Kidney (tissue), 14 donors: ENCODE results near the gene LARGE1. TPM values are rescaled to one million over a fixed set of nuclear protein-coding genes. Genes with fewer than 3 reads are reported as not detected.

Source experiments
- DNase-seq, 5 donors: peaks; one replicate each; pipeline ENCODE4 v3.0.0-alpha.2; 2013 to 2020
- FAIRE-seq: peaks from 2 replicates; lab custom pipeline; 2012; peaks lifted over from hg19 to GRCh38; lab: Jason Lieb, UNC
- H3K27ac ChIP-seq, 2 donors: one replicate each; pipeline ENCODE4 v1.7.0; 2013; ENCODE audit warnings: low read depth in 2 of 2, low read length in 2 of 2, inconsistent platforms in 1 of 2
- H3K27me3 ChIP-seq: one replicate; pipeline ENCODE4 v1.7.1; 2013; ENCODE audit warnings: low read length, inconsistent platforms; ENCODE audit not compliant: control insufficient read depth, insufficient read depth
- H3K36me3 ChIP-seq, 3 donors: one replicate each; pipeline versions ENCODE4 v1.7.0 to v1.7.1; 2013; ENCODE audit warnings: low read length in 3 of 3, control low read depth in 1 of 3, inconsistent platforms in 1 of 3; ENCODE audit not compliant: insufficient read depth in 3 of 3, control insufficient read depth in 2 of 3
- H3K4me1 ChIP-seq, 3 donors: one replicate each; pipeline versions ENCODE4 v1.7.0 to v1.7.1; 2013; ENCODE audit warnings: low read length in 3 of 3, inconsistent platforms in 1 of 3, low read depth in 1 of 3; ENCODE audit not compliant: control insufficient read depth in 2 of 3, insufficient read depth in 2 of 3
- H3K4me3 ChIP-seq, 3 donors: one replicate each; pipeline versions ENCODE4 v1.7.0 to v1.8.1; 2013; ENCODE audit warnings: low read length in 3 of 3, control low read depth in 1 of 3, inconsistent platforms in 1 of 3
- H3K9ac ChIP-seq, 3 donors: one replicate each; pipeline versions ENCODE4 v1.7.0 to v1.7.1; 2013; ENCODE audit warnings: low read length in 3 of 3, control low read depth in 1 of 3, inconsistent platforms in 1 of 3
- H3K9me3 ChIP-seq, 3 donors: one replicate each; pipeline versions ENCODE4 v1.7.0 to v1.7.1; 2013; ENCODE audit warnings: low read length in 3 of 3, control low read depth in 1 of 3, inconsistent platforms in 1 of 3; ENCODE audit not compliant: control insufficient read depth in 2 of 3, insufficient read depth in 1 of 3
- intact Hi-C: fragments of 100-400 bp; cut with DNase I; formaldehyde crosslinking; loops from one replicate; pipeline ENCODE4 v1.11.1; 2022
- polyA plus RNA-seq: library from polyadenylated mRNA; stranded (reverse); fragments of 350-450 nt; fragmentation: Illumina TruSeq; extraction: RNeasy Lipid Tissue Mini Kit (QIAGEN cat#74804); gene quantifications from one replicate; pipeline ENCODE4 v1.2.3, GENCODE V29; 2014; ENCODE audit warnings: low read depth, low replicate concordance; ENCODE audit not compliant: insufficient read depth
- total RNA-seq: library from RNA; stranded (reverse); fragmentation: NEBNext Ultra II Directional; extraction: Animal tissue kit (Norgen Biotek cat#: 25700); gene quantifications from one replicate; pipeline ENCODE4 v1.2.1, GENCODE V29; 2021
- TF ChIP-seq, protein P1 (sequence below): IDR thresholded peaks from 3 replicates; pipeline ENCODE4 v1.5.1; 2012; ENCODE audit warnings: mild to moderate bottlenecking, moderate library complexity, borderline replicate concordance; ENCODE audit not compliant: insufficient read depth; ENCODE audit errors: extremely low read depth
- donor health status: control.
- donor health status: control.
- donor health status: control.
- donor health status: control.
- donor health status: control.
- donor health status: DM: yes; HTN: yes; CAD: no.
- donor health status: Normal renal cell carcinoma (clear cell type).

LARGE1 gene
- total and polyA plus RNA-seq, 2 donors from 2014 or later, result 5.0 to 22.9 TPM

DNA sequence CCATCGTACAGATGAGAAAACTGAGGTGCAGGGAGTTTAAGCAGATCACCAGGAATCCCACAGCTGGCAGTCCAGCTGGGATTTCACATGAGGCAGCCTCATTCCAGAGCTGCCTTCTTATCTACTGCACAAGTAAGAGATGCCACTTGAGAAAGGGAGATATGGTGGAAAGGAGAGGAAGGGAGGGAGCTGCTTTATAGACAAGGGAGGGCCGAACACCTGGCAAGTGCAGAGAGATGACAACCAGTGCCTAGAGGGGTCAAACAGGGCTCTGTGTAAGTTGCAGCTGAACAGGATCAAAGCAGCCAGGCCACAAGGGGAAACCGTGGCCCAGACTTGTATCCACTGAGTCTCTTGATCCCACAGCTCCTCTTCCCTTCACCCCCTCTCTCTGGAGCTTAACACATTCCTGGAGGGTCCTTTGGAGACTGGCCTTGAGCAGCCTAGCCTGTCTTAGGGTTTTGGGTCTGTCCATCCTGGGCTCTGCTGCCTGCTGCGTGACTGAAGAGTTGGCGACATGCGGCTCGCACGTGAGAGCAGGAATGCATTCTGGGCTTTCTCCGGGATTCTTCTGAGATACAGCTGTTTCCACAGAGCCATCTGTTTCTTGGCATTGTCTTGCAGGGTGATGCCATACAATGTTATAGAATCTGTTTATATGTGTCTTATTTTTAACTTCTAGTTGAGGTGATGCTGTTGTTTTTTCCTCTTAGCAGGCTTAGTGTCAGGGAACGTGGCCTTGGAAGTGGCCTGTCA lies 593.6 kb downstream of the LARGE1 start:
- Histone ChIP-seq H3K36me3 (no peaks in the 10 kb centered on the region), H3K27ac (no peak overlapping the region), H3K9ac (no peak overlapping the region), H3K27me3 (no peaks in the 10 kb centered on the region), H3K4me1 (no peaks in the 10 kb centered on the region), H3K9me3 (no peaks in the 10 kb centered on the region), H3K4me3 (no peak overlapping the region)
- no peak for FAIRE-seq
- intact Hi-C loops, result no loop called here
- no peak for DNase-seq
- TF ChIP-seq, protein P1, sequence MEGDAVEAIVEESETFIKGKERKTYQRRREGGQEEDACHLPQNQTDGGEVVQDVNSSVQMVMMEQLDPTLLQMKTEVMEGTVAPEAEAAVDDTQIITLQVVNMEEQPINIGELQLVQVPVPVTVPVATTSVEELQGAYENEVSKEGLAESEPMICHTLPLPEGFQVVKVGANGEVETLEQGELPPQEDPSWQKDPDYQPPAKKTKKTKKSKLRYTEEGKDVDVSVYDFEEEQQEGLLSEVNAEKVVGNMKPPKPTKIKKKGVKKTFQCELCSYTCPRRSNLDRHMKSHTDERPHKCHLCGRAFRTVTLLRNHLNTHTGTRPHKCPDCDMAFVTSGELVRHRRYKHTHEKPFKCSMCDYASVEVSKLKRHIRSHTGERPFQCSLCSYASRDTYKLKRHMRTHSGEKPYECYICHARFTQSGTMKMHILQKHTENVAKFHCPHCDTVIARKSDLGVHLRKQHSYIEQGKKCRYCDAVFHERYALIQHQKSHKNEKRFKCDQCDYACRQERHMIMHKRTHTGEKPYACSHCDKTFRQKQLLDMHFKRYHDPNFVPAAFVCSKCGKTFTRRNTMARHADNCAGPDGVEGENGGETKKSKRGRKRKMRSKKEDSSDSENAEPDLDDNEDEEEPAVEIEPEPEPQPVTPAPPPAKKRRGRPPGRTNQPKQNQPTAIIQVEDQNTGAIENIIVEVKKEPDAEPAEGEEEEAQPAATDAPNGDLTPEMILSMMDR, result no peak

DNA sequence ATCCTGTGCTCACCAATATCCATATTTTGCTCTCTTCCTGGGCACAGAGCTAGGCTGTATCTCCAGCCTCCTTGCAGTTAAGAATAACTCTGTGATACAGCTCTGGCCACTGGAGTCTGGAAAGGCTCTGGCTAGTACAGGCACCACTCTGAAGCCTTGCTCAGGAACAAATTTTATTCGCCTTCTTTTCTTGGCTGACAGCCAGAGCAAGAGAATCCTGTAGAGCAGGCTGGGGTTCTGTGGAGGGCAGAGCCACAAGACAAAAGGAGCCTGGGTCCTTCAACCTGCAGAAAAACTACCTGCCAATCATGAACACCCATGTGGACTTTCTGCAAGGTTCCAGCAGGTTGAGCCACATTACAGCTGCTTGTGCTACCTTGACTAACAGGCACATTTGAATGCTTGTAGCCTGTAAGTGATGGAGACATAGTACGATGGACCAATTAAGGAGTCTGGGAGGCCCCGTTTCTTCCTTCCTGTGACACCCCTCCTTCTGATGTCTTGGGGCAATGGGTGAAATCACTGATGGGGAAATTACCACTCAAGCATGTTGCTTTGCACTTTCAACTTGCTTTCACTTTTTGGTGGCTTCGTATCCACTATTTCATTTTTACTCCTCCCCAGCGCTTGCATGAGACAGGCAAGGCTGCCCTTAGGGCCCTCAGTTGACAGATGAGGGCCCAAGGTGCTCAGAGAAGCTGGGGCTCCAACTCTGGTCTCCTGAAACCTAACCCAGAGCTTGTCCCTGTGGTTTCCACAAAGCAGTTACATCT lies 594.9 kb downstream of the LARGE1 start:
- H3K4me1 ChIP-seq, result no peaks in the 10 kb centered on the region
- no peaks in the 10 kb centered on the region for H3K36me3 ChIP-seq
- no peaks in the 10 kb centered on the region for H3K9me3 ChIP-seq
- intact Hi-C loops, result no loop called here
- DNase-seq, result peak in 3 of 5 donors; percentile 41 to 65 (median 62)
- no peak overlapping the region for H3K4me3 ChIP-seq
- no peaks in the 10 kb centered on the region for H3K27me3 ChIP-seq
- H3K27ac ChIP-seq, result no peak overlapping the region
- no peak for FAIRE-seq
- H3K9ac ChIP-seq, result no peak overlapping the region
- TF ChIP-seq, protein P1, result no peak

DNA sequence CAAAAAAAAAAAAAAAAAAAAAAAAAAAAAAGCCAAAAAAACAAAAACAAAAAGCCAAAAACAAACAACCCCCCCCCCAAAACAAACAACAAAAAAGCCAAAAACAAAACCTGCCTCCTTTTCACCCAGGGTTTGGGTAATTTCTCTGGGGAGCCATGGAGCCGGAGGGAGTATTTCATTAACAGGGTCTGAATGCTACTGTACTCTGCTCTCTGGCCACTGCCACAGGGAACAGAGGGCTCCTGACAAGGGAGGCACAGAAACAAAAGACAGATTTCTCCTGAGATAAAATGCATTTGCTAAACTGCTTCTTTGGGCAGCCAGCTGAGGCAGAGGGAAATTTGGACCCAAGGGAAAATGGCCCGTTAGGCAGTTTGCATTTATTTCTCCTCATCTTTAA lies 596.0 kb downstream of the LARGE1 start:
- FAIRE-seq, result no peak

More for the DNA sequence above, 596.0 kb downstream of the LARGE1 start:
- no peaks in the 10 kb centered on the region for H3K9me3 ChIP-seq
- H3K27ac ChIP-seq, result no peak overlapping the region
- no peak for DNase-seq
- intact Hi-C loops, result no loop called here
- no peaks in the 10 kb centered on the region for H3K27me3 ChIP-seq
- no peak overlapping the region for H3K9ac ChIP-seq
- TF ChIP-seq, protein P1, result no peak
- H3K4me1 ChIP-seq, result no peaks in the 10 kb centered on the region
- no peaks in the 10 kb centered on the region for H3K36me3 ChIP-seq
- no peak overlapping the region for H3K4me3 ChIP-seq
